Vagina (tissue), 2 donors: ENCODE measurements around the gene PCDH1. TPM values are rescaled to one million over a fixed set of nuclear protein-coding genes. Genes with fewer than 3 reads are reported as not detected.

ENCODE experiments used
- DNase-seq, 2 donors: peaks; one replicate each; pipeline ENCODE4 v3.0.0-alpha.2; 2017; ENCODE audit errors: extremely low spot score in 2 of 2
- H3K27ac ChIP-seq: fragments of 200-600 bp; sonication (generic); one replicate; pipeline ENCODE4 v1.5.1; 2019
- H3K27me3 ChIP-seq: fragments of 200-600 bp; sonication (generic); one replicate; pipeline ENCODE4 v1.5.1; 2019
- H3K36me3 ChIP-seq, 2 donors: fragments of 200-600 bp; sonication (generic); one replicate each; pipeline ENCODE4 v1.5.1; 2017 to 2019
- H3K4me1 ChIP-seq: fragments of 200-600 bp; sonication (generic); one replicate; pipeline ENCODE4 v1.5.1; 2019
- H3K4me3 ChIP-seq, 2 donors: fragments of 200-600 bp; sonication (generic); 1 replicate in 1 of 2; 2 replicates in 1 of 2; pipeline ENCODE4 v1.5.1; 2016 to 2019
- H3K9me3 ChIP-seq: fragments of 200-600 bp; sonication (generic); one replicate; pipeline ENCODE4 v1.5.1; 2019
- POLR2A ChIP-seq, 2 donors: fragments of 450-650 bp; IDR thresholded peaks; one replicate each; pipeline ENCODE4 v1.6.1; 2017; ENCODE audit warnings: antibody characterized with exemption in 2 of 2, mild to moderate bottlenecking in 2 of 2, moderate library complexity in 2 of 2
- POLR2AphosphoS5 ChIP-seq, 2 donors: sonication (generic); formaldehyde crosslinking; IDR thresholded peaks; one replicate each; pipeline ENCODE4 v1.9.0; 2017; ENCODE audit warnings: antibody characterized with exemption in 2 of 2, mild to moderate bottlenecking in 2 of 2, low read depth in 1 of 2; ENCODE audit not compliant: insufficient read depth in 1 of 2
- intact Hi-C: fragments of 100-400 bp; cut with DNase I; formaldehyde crosslinking; loops from one replicate; pipeline ENCODE4 v1.15.1; 2023
- total RNA-seq: library from RNA; depleted of rRNA; stranded (reverse); fragments of >200 nt; gene quantifications from one replicate; pipeline ENCODE4 v1.2.3, GENCODE V29; 2016
- TF ChIP-seq, protein P1 (sequence below), 3 experiments: fragments of 450-650 bp in 2 of 3; fragments of 200-600 bp in 1 of 3; sonication (generic) in 1 of 3; IDR thresholded peaks; one replicate each; pipeline ENCODE4 v1.5.1; 2017 to 2019; ENCODE audit warnings: antibody characterized with exemption in 3 of 3, mild to moderate bottlenecking in 2 of 3, moderate library complexity in 2 of 3

The PCDH1 gene
- total RNA-seq, 1 donor from 2014 or later, result 38.8 TPM

DNA sequence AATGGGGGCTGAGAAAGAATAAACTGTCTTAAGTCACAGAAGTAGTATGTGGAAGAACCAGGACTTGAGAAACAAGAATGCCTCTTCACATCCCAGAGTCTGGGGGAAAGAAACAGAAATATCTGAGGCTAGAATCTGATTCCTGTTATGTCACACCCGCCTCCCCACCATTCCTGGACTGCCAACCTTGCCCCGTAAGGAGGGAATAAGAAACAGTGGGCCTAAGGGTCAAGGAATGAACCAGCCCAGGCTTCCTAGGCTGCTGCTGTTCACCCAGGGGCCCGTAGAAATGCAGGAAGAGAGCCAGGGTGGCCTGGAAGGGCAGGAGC is 4.3 kb downstream of the PCDH1 start:
- TF ChIP-seq POLR2A (IDR thresholded peaks at IDR 0.05) (no peak), POLR2AphosphoS5 (IDR thresholded peaks at IDR 0.05; ENCODE audit: insufficient read depth in 1 of 2, low read depth in 1 of 2) (no peak)
- TF ChIP-seq, protein P1, sequence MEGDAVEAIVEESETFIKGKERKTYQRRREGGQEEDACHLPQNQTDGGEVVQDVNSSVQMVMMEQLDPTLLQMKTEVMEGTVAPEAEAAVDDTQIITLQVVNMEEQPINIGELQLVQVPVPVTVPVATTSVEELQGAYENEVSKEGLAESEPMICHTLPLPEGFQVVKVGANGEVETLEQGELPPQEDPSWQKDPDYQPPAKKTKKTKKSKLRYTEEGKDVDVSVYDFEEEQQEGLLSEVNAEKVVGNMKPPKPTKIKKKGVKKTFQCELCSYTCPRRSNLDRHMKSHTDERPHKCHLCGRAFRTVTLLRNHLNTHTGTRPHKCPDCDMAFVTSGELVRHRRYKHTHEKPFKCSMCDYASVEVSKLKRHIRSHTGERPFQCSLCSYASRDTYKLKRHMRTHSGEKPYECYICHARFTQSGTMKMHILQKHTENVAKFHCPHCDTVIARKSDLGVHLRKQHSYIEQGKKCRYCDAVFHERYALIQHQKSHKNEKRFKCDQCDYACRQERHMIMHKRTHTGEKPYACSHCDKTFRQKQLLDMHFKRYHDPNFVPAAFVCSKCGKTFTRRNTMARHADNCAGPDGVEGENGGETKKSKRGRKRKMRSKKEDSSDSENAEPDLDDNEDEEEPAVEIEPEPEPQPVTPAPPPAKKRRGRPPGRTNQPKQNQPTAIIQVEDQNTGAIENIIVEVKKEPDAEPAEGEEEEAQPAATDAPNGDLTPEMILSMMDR (IDR thresholded peaks at IDR 0.05), result no peak
- intact Hi-C loops, result no loop called here
- Histone ChIP-seq H3K4me3 (no peak overlapping the region), H3K9me3 (no peaks in the 10 kb centered on the region), H3K36me3 (no peaks in the 10 kb centered on the region), H3K27me3 (peaks cover 14% of the 10 kb centered on the region), H3K4me1 (peaks cover 49% of the 10 kb centered on the region), H3K27ac (peak overlapping the region; percentile 2)
- no peak for DNase-seq

DNA sequence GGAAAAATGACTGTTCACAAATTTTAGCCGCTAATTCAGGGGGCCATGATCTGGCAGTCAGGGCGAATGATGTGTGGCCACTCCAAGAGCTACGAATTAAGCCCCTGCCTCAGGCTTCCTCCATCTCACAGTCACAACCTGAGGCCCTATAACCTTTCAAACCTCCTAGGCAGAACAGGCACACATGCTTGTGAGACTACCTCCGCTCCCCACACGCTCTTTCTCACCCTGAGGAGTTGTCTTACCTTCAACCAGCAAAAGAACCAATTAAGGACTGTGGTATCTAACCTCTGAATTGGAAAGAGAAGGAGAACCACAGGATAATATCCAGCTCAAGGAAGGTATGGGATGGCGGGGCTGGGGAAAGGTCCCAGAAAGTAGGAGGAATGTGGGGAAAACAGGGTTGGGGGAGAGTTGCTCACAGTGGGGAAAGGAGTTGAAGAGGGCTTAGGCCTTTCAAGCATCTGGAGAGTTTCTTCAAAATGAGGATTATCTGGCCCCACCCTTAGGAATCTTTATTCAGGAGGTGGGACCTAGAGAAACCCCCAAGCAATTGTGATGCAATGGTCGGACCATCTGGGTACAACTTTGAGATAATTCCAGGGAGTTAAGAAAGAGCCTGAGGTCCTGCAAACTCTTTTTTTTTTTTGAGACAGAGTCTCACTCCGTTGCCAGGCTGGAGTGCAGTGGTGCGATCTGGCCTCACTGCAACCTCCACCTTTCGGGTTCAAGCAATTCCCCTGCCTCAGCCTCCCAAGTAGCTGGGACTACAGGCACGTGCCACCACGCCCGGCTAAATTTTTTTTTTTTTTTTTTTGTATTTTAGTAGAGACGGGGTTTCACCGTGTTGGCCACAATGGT is 5.5 kb downstream of the PCDH1 start:
- no peaks in the 10 kb centered on the region for H3K9me3 ChIP-seq
- TF ChIP-seq, protein P1 (IDR thresholded peaks at IDR 0.05), result no peak
- TF ChIP-seq POLR2AphosphoS5 (IDR thresholded peaks at IDR 0.05; ENCODE audit: insufficient read depth in 1 of 2, low read depth in 1 of 2) (no peak), POLR2A (IDR thresholded peaks at IDR 0.05) (no peak)
- no peak overlapping the region for H3K27ac ChIP-seq
- DNase-seq, result peak in 1 of 2 donors; percentile 44
- intact Hi-C loops, result no loop called here
- H3K4me1 ChIP-seq, result peaks cover 43% of the 10 kb centered on the region
- no peaks in the 10 kb centered on the region for H3K36me3 ChIP-seq
- peaks cover 14% of the 10 kb centered on the region for H3K27me3 ChIP-seq
- no peak overlapping the region for H3K4me3 ChIP-seq

DNA sequence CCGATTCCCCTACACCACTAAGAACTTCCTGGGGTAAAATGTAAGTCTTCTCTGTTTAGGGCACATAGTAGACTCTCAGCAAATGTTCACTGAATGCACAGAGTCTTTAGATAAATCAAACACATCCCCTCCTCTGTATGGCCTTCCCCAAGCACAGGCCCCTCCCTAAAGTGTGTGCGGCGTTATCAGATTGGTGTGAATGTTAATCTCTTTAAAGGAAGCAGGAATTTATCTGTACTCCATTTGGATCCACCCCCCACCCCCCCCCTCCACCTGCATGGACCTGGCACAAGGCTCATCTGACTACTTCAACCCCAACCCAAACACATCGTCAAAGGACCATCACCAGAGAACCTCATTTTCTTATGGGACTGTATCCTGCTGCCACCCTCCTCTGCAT is 6.3 kb downstream of the PCDH1 start:
- Histone ChIP-seq H3K27me3 (peaks cover 7% of the 10 kb centered on the region), H3K9me3 (no peaks in the 10 kb centered on the region), H3K27ac (peak overlapping the region; percentile 53), H3K4me1 (peaks cover 35% of the 10 kb centered on the region), H3K36me3 (no peaks in the 10 kb centered on the region), H3K4me3 (no peak overlapping the region)
- intact Hi-C loops, result no loop called here
- TF ChIP-seq, protein P1 (IDR thresholded peaks at IDR 0.05), result no peak
- TF ChIP-seq POLR2A (IDR thresholded peaks at IDR 0.05), result no peak
- no peak for TF ChIP-seq POLR2AphosphoS5 (IDR thresholded peaks at IDR 0.05; ENCODE audit: insufficient read depth in 1 of 2, low read depth in 1 of 2)
- no peak for DNase-seq

DNA sequence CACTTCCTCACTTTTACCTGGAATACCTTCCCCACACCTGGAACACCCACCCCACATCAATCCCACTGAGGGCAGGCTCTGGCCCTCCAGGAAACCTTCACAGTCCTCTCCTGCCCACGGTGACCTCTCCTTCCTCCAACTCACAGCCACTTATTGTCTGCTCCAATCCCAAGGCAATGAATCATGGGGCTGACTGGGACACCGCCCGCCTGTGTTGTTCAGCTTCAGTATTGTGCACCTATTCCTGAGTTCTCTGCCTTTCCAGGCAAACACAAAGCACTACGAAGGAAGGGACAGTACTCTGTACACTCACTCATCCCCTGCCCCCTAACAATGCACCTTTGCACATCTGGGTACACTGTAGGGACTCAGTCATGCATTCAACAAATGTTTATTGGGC is 7.3 kb downstream of the PCDH1 start:
- Histone ChIP-seq H3K4me3 (no peak overlapping the region), H3K27ac (peak overlapping the region; percentile 53), H3K4me1 (peaks cover 25% of the 10 kb centered on the region), H3K9me3 (no peaks in the 10 kb centered on the region), H3K27me3 (no peaks in the 10 kb centered on the region), H3K36me3 (no peaks in the 10 kb centered on the region)
- DNase-seq, result no peak
- no peak for TF ChIP-seq POLR2AphosphoS5 (IDR thresholded peaks at IDR 0.05; ENCODE audit: insufficient read depth in 1 of 2, low read depth in 1 of 2)
- TF ChIP-seq, protein P1 (IDR thresholded peaks at IDR 0.05), result no peak
- TF ChIP-seq POLR2A (IDR thresholded peaks at IDR 0.05), result no peak
- intact Hi-C loops, result no loop called here

DNA sequence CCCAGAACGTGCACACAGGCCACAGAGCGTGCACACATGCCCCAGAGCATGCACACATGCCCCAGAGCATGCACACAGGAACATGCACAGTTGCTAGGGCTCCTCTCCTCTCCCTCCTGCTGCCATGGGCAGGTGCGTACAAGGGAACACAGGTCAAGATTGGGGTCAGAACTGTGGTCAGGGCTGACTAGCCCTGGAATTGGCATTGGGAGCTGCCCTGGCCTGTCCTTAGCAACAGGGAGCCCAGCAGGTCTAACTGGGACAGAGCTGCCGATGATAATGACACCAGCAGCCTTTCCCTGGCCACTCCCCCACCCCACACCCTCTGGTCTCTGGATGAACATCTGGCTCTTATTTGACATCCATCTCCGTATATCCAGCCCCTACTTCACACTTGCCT is 8.0 kb downstream of the PCDH1 start:
- Histone ChIP-seq H3K4me3 (no peak overlapping the region), H3K9me3 (no peaks in the 10 kb centered on the region), H3K36me3 (no peaks in the 10 kb centered on the region), H3K27me3 (no peaks in the 10 kb centered on the region), H3K4me1 (peaks cover 21% of the 10 kb centered on the region), H3K27ac (peak overlapping the region; percentile 53)
- intact Hi-C loops, result no loop called here
- DNase-seq, result no peak
- TF ChIP-seq POLR2A (IDR thresholded peaks at IDR 0.05) (no peak), POLR2AphosphoS5 (IDR thresholded peaks at IDR 0.05; ENCODE audit: insufficient read depth in 1 of 2, low read depth in 1 of 2) (no peak)
- TF ChIP-seq, protein P1 (IDR thresholded peaks at IDR 0.05), result no peak
